SK-N-MC (cell line): Measurements from ENCODE around the gene TK1.

Experiments used
- EZH2 ChIP-seq: fragments of 200-600 bp; sonication (generic); IDR thresholded peaks from one replicate; pipeline ENCODE4 v1.6.1; 2017; ENCODE audit warnings: antibody characterized with exemption
- FOXP2 ChIP-seq: optimal IDR thresholded peaks from 2 replicates; pipeline ENCODE3; 2011; ENCODE audit warnings: mild to moderate bottlenecking, moderate library complexity; ENCODE audit not compliant: insufficient read depth; ENCODE audit errors: extremely low read length, control extremely low read depth
- POLR2AphosphoS5 ChIP-seq: IDR thresholded peaks from 2 replicates; pipeline ENCODE4 v1.6.1; 2012; ENCODE audit warnings: mild to moderate bottlenecking, low read depth, low read length, borderline replicate concordance

GRCh38 chr17:78125138-78125913 is 61.5 kb downstream of the TK1 start:
- TF ChIP-seq POLR2AphosphoS5 (no peak), EZH2 (no peak), FOXP2 (no peak)
